ENCODE data around the gene TOLLIP.

TOLLIP gene

DNA sequence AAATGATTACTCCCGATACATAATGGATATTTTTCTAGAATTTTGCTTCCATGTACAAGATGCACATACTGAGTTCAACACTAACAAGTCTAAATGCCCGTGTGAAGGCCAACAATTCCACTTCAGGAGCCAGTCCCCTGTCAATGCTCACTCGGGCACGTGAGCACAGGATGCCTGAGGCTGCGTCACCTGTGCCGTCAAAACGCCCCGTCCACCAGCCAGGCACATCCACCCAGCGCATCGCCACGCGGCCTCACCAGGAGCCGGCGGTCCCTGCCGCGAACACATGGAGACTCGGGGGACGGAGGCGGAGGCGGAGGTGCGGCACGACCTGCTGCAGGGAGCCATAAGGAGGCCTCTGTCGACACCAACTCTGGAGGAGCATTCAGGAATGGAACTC lies 9.8 kb downstream of the TOLLIP start:
- no peaks in the 10 kb centered on the region for H3K4me1 ChIP-seq (ENCODE audit: insufficient read depth, low read length, severe bottlenecking)
- no peaks in the 10 kb centered on the region for H3F3A ChIP-seq (ENCODE audit: insufficient read depth, low read length)
- no peaks in the 10 kb centered on the region for H3K9me3 ChIP-seq (ENCODE audit: low read length)
- no peak overlapping the region for H3K9ac ChIP-seq (ENCODE audit: low read length)
- no peaks in the 10 kb centered on the region for H3K27me3 ChIP-seq (ENCODE audit: insufficient read depth, low read length)
- H3K36me3 ChIP-seq (ENCODE audit: insufficient read depth, low read length): peaks cover 16% of the 10 kb centered on the region
- no peak overlapping the region for H3K4me3 ChIP-seq (ENCODE audit: low read depth, low read length, poor library complexity, severe bottlenecking)
- peaks cover 7% of the 10 kb centered on the region for H3K79me2 ChIP-seq (ENCODE audit: insufficient read depth, low read length)
- no peak overlapping the region for H2AFZ ChIP-seq (ENCODE audit: low read length)
- no peak overlapping the region for H3K27ac ChIP-seq (ENCODE audit: low read depth, low read length, poor library complexity, severe bottlenecking)
- no peak overlapping the region for H3K4me2 ChIP-seq (ENCODE audit: low read length)
- TF ChIP-seq EZH2 (IDR thresholded peaks at IDR 0.05; ENCODE audit: borderline replicate concordance, low read length): no peak
- TF ChIP-seq, protein P1, sequence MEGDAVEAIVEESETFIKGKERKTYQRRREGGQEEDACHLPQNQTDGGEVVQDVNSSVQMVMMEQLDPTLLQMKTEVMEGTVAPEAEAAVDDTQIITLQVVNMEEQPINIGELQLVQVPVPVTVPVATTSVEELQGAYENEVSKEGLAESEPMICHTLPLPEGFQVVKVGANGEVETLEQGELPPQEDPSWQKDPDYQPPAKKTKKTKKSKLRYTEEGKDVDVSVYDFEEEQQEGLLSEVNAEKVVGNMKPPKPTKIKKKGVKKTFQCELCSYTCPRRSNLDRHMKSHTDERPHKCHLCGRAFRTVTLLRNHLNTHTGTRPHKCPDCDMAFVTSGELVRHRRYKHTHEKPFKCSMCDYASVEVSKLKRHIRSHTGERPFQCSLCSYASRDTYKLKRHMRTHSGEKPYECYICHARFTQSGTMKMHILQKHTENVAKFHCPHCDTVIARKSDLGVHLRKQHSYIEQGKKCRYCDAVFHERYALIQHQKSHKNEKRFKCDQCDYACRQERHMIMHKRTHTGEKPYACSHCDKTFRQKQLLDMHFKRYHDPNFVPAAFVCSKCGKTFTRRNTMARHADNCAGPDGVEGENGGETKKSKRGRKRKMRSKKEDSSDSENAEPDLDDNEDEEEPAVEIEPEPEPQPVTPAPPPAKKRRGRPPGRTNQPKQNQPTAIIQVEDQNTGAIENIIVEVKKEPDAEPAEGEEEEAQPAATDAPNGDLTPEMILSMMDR (IDR thresholded peaks at IDR 0.05; ENCODE audit: low read length): no peak
- no peaks in the 10 kb centered on the region for H3K9me2 ChIP-seq (ENCODE audit: low read depth, low read length)
- no peaks in the 10 kb centered on the region for H4K20me1 ChIP-seq (ENCODE audit: insufficient read depth, low read length)

DNA sequence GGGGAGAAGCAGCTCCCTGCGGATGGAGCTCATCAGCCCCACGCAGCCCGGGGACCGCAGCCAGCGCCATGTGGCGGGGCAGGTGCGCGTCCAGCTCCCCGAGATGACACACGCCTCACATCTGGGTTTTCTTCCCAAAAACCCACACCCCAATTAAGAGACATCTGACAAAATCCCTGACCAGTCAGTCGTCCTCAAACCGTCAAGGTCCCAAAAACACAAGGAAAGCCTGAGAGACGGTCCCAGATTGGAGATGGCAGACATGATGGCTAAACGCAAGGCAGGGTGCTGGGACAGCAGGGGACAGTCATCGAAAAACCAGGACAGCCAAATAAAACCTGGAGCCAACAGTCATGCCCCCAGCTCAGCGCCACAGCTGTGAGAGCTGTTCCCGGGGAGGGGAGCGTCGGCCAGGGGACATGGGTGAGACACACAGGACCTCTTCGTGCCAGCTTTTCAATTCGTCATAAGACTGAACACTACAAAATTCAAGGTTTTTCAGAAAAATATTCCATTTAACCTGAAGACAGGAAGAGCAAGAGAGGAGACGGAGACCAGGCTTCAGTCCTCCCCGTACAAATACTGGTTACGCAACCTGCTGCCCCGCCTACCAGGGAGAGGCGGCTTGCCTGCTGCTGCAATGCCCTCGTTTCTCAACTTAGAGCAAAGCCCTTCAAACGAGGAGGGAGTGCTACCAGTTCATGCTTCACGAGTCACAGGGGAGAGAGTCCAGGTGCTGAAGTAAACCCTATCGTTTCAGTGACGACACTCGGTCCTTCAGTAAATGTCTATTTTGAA lies 10.5 kb downstream of the TOLLIP start:
- no peaks in the 10 kb centered on the region for H3K4me1 ChIP-seq (ENCODE audit: insufficient read depth, low read length, severe bottlenecking)
- no peaks in the 10 kb centered on the region for H3K27me3 ChIP-seq (ENCODE audit: insufficient read depth, low read length)
- H3K27ac ChIP-seq (ENCODE audit: low read depth, low read length, poor library complexity, severe bottlenecking): no peak overlapping the region
- no peaks in the 10 kb centered on the region for H3K9me2 ChIP-seq (ENCODE audit: low read depth, low read length)
- no peak overlapping the region for H3K4me2 ChIP-seq (ENCODE audit: low read length)
- H3K79me2 ChIP-seq (ENCODE audit: insufficient read depth, low read length): peaks cover 7% of the 10 kb centered on the region
- H3K9me3 ChIP-seq (ENCODE audit: low read length): no peaks in the 10 kb centered on the region
- peaks cover 16% of the 10 kb centered on the region for H3K36me3 ChIP-seq (ENCODE audit: insufficient read depth, low read length)
- H3K9ac ChIP-seq (ENCODE audit: low read length): no peak overlapping the region
- no peak overlapping the region for H2AFZ ChIP-seq (ENCODE audit: low read length)
- H4K20me1 ChIP-seq (ENCODE audit: insufficient read depth, low read length): no peaks in the 10 kb centered on the region
- no peak for TF ChIP-seq EZH2 (IDR thresholded peaks at IDR 0.05; ENCODE audit: borderline replicate concordance, low read length)
- TF ChIP-seq, protein P1 (IDR thresholded peaks at IDR 0.05; ENCODE audit: low read length): no peak
- no peaks in the 10 kb centered on the region for H3F3A ChIP-seq (ENCODE audit: insufficient read depth, low read length)
- H3K4me3 ChIP-seq (ENCODE audit: low read depth, low read length, poor library complexity, severe bottlenecking): no peak overlapping the region

DNA sequence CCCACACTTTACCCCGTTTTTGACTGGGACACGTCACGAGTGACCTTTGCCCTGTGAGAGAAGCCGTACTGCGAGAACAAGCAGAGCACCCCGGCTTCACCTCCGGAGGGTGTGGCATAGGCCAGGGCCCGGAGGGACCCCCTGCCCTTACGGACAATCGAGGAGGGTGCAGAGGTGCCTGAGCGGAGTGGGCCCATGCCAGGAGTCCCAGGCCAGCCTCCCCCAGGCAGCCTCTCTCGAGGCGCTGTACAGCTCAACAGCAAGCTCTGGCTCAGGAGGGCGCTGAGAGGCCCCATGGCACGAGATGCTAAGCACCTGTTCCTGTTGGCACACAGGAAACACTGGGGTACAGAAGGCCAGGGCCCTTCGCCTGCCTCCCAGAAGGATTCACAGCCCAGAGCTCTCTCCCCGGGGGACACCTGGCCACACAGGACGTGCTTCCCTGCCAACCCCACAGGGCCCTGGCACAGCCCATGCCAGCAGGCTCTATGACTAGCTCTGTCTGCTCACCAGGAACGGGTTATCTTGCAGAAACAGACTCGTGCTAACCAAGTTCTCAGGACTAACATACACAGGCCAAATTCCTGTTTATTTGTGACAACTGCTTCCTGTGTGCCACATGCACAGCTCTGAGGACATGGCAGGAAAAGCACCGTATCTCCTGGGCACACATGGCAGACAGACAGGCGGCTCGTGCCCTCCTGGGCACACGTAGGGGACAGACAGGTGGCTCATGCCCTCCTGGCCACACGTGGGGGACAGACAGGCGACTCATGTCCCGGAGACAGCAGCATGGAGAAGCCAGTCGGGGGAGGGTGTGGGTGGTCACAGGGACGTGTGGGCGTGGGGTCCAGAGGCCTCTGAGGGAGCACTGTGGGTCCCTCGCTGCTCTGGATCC lies 11.6 kb downstream of the TOLLIP start:
- Histone ChIP-seq H3F3A (ENCODE audit: insufficient read depth, low read length) (no peaks in the 10 kb centered on the region), H3K9me2 (ENCODE audit: low read depth, low read length) (no peaks in the 10 kb centered on the region), H3K27me3 (ENCODE audit: insufficient read depth, low read length) (no peaks in the 10 kb centered on the region), H3K36me3 (ENCODE audit: insufficient read depth, low read length) (peaks cover 16% of the 10 kb centered on the region), H3K27ac (ENCODE audit: low read depth, low read length, poor library complexity, severe bottlenecking) (no peak overlapping the region), H3K4me2 (ENCODE audit: low read length) (no peak overlapping the region), H2AFZ (ENCODE audit: low read length) (no peak overlapping the region), H4K20me1 (ENCODE audit: insufficient read depth, low read length) (no peaks in the 10 kb centered on the region), H3K9ac (ENCODE audit: low read length) (no peak overlapping the region), H3K4me1 (ENCODE audit: insufficient read depth, low read length, severe bottlenecking) (no peaks in the 10 kb centered on the region), H3K9me3 (ENCODE audit: low read length) (no peaks in the 10 kb centered on the region), H3K79me2 (ENCODE audit: insufficient read depth, low read length) (peaks cover 7% of the 10 kb centered on the region), H3K4me3 (ENCODE audit: low read depth, low read length, poor library complexity, severe bottlenecking) (no peak overlapping the region)
- TF ChIP-seq, protein P1 (IDR thresholded peaks at IDR 0.05; ENCODE audit: low read length): no peak
- no peak for TF ChIP-seq EZH2 (IDR thresholded peaks at IDR 0.05; ENCODE audit: borderline replicate concordance, low read length)

Measured in OCI-LY1 (cell line).